Measurements from ENCODE around the gene CCDC126. TPM values are rescaled to one million over a fixed set of nuclear protein-coding genes. Genes with fewer than 3 reads are reported as not detected.
A peak's percentile ranks its signal among the peaks of the same experiment; 100 is the strongest.

CCDC126 gene
- total RNA-seq, 2 donors from 2014 or later = 8.4 to 21.4 TPM

GRCh38 chr7:23662124-23662983, 65.2 kb downstream of the CCDC126 start:
- 77% methylated on average over 8 of the region's 8 CpGs for WGBS
- DNase-seq (ENCODE audit: low spot score) = no peak
- Histone ChIP-seq H3K4me1 (replicated peaks) (no peaks in the 10 kb centered on the region), H3K9me3 (no peaks in the 10 kb centered on the region), H3K36me3 (no peaks in the 10 kb centered on the region), H3K27ac (no peak overlapping the region), H3K27me3 (replicated peaks; ENCODE audit: insufficient read depth) (no peaks in the 10 kb centered on the region), H3K4me3 (no peak overlapping the region)
- TF ChIP-seq, protein P1, sequence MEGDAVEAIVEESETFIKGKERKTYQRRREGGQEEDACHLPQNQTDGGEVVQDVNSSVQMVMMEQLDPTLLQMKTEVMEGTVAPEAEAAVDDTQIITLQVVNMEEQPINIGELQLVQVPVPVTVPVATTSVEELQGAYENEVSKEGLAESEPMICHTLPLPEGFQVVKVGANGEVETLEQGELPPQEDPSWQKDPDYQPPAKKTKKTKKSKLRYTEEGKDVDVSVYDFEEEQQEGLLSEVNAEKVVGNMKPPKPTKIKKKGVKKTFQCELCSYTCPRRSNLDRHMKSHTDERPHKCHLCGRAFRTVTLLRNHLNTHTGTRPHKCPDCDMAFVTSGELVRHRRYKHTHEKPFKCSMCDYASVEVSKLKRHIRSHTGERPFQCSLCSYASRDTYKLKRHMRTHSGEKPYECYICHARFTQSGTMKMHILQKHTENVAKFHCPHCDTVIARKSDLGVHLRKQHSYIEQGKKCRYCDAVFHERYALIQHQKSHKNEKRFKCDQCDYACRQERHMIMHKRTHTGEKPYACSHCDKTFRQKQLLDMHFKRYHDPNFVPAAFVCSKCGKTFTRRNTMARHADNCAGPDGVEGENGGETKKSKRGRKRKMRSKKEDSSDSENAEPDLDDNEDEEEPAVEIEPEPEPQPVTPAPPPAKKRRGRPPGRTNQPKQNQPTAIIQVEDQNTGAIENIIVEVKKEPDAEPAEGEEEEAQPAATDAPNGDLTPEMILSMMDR (IDR thresholded peaks at IDR 0.05) = no peak
- TF ChIP-seq POLR2AphosphoS5 (IDR thresholded peaks at IDR 0.05) (no peak), POLR2A (IDR thresholded peaks at IDR 0.05) (no peak)
- intact Hi-C loops (cut with DNase I) = no loop called here

DNA sequence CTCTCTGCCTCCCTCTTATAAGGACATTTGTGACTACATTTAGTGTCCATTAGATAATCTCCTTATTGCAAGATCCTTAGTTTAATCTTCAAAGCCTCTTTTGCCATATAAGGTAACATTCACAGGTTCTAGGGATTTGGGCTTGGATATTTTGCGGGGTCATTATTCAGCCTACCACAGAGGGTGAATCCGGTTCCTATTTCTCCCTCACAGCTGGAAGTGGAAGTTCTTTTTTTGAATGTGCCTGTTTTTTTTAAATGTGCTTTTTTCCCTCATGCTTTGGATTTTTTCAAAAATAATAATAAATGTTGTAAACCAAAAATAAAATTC, 65.8 kb downstream of the CCDC126 start:
- no peaks in the 10 kb centered on the region for H3K27me3 ChIP-seq (replicated peaks; ENCODE audit: insufficient read depth)
- no peaks in the 10 kb centered on the region for H3K4me1 ChIP-seq (replicated peaks)
- no peaks in the 10 kb centered on the region for H3K9me3 ChIP-seq
- no peak overlapping the region for H3K27ac ChIP-seq
- intact Hi-C loops (cut with DNase I) = no loop called here
- no peak for TF ChIP-seq POLR2AphosphoS5 (IDR thresholded peaks at IDR 0.05)
- TF ChIP-seq, protein P1 (IDR thresholded peaks at IDR 0.05) = no peak
- TF ChIP-seq POLR2A (IDR thresholded peaks at IDR 0.05) = no peak
- 81% methylated on average over 2 of the region's 2 CpGs for WGBS
- no peaks in the 10 kb centered on the region for H3K36me3 ChIP-seq
- DNase-seq (ENCODE audit: low spot score) = no peak
- H3K4me3 ChIP-seq = no peak overlapping the region

- intact Hi-C loops (cut with DNase I) = no loop called here
- no peak for TF ChIP-seq POLR2A (IDR thresholded peaks at IDR 0.05)
- TF ChIP-seq POLR2AphosphoS5 (IDR thresholded peaks at IDR 0.05) = no peak
- TF ChIP-seq, protein P1 (IDR thresholded peaks at IDR 0.05) = no peak
Observed at GRCh38 chr7:23664122-23664521, 66.9 kb downstream of the CCDC126 start.

DNA sequence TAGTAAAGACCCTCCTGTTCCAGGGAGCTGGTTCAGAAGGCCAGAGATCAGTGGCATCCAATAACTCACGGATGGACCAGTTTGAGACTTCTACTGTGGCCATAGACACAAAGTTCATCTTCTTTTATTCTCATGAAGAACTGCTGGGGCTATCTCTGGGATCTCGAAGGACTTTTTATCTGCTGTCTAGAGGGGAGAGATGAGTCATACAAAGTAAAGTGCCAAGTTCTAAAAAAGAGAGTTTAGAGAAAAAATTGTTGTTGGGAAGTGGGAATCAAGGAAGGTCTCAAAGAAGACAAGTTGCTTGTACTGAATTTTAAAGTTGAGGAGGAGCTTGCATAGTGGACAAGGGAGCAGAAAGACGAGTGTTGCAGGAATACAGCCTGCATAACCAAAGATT, 74.9 kb downstream of the CCDC126 start:
- Histone ChIP-seq H3K9me3 (no peaks in the 10 kb centered on the region), H3K27ac (no peak overlapping the region), H3K4me1 (replicated peaks) (no peaks in the 10 kb centered on the region), H3K36me3 (no peaks in the 10 kb centered on the region), H3K27me3 (replicated peaks; ENCODE audit: insufficient read depth) (no peaks in the 10 kb centered on the region), H3K4me3 (no peak overlapping the region)
- intact Hi-C loops (cut with DNase I) = no loop called here
- TF ChIP-seq, protein P1 (IDR thresholded peaks at IDR 0.05) = no peak
- TF ChIP-seq POLR2A (IDR thresholded peaks at IDR 0.05) = no peak
- TF ChIP-seq POLR2AphosphoS5 (IDR thresholded peaks at IDR 0.05) = no peak
- no peak for DNase-seq (ENCODE audit: low spot score)
- WGBS = 65% methylated on average over 3 of the region's 3 CpGs

More at GRCh38 chr7:23664122-23664521, 66.9 kb downstream of the CCDC126 start:
- DNase-seq (ENCODE audit: low spot score) = no peak
- Histone ChIP-seq H3K27ac (no peak overlapping the region), H3K9me3 (no peaks in the 10 kb centered on the region), H3K4me1 (replicated peaks) (no peaks in the 10 kb centered on the region), H3K36me3 (no peaks in the 10 kb centered on the region), H3K4me3 (no peak overlapping the region), H3K27me3 (replicated peaks; ENCODE audit: insufficient read depth) (no peaks in the 10 kb centered on the region)

DNA sequence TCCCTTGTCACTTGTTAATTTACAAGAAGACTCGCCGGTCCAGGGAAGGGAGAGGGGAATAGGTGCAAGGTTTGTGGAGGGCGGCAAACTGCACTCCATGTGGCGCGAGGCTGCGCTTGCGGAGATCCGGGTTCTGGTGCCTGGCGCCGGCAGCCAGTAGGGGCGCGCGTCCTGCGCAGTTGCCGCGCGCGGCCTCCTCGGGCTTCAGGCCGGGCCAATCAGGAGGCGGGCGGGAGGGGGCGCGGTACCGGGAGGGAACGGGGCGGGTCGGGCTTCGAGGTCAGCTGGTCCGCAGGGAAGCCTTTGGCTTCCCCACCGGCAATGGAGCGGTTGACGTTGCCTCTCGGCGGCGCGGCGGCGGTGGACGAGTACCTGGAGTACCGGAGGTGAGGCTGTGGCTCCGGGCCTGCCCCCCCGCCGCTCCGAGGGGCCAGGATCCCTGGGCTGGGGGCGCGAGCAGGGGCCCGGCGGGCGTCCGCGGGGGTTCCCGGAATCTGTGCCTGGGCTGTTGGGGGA, 82.8 kb downstream of the CCDC126 start, which contains the start of gene FAM221A:
Gene FAM221A, plus strand, starts transcription at position 302 of the 516 bp plus-strand sequence. Its CDS starts 20 bp downstream, at position 322.
- no peaks in the 10 kb centered on the region for H3K9me3 ChIP-seq
- H3K4me3 ChIP-seq = peak within 1 kb of the TSS; percentile 64 to 69
- no peaks in the 10 kb centered on the region for H3K27me3 ChIP-seq (replicated peaks; ENCODE audit: insufficient read depth)
- no peaks in the 10 kb centered on the region for H3K36me3 ChIP-seq
- no peaks in the 10 kb centered on the region for H3K4me1 ChIP-seq (replicated peaks)
- H3K27ac ChIP-seq = peak within 1 kb of the TSS; percentile 80
- TF ChIP-seq POLR2AphosphoS5 (IDR thresholded peaks at IDR 0.05) = peak; percentile 53
- TF ChIP-seq, protein P1 (IDR thresholded peaks at IDR 0.05) = peak; percentile 61 to 76 (median 69)
- peak; percentile 16 for TF ChIP-seq POLR2A (IDR thresholded peaks at IDR 0.05)
- 1% methylated on average over 47 of the region's 53 CpGs for WGBS
- DNase-seq (ENCODE audit: low spot score) = peak; percentile 85
- intact Hi-C loops (cut with DNase I) = loop anchor here (2.0 to 10.0 kb wide), 2 partner anchors 83 to 665 kb away; partner anchors contain the start of genes CCDC126 and HYCC1

All from prostate gland (tissue), 2 donors.